Uterus (tissue), 2 donors: ENCODE measurements around the gene ARSD.

Experiments
- CTCF ChIP-seq, 4 experiments: fragments of 200-600 bp in 2 of 4; fragments of 450-650 bp in 2 of 4; sonication (generic) in 2 of 4; IDR thresholded peaks; one replicate each; pipeline ENCODE4 v1.5.1; 2016 to 2019; ENCODE audit warnings: antibody characterized with exemption in 4 of 4, mild to moderate bottlenecking in 2 of 4, moderate library complexity in 1 of 4
- POLR2A ChIP-seq, 2 donors: fragments of 450-650 bp; IDR thresholded peaks; one replicate each; pipeline ENCODE4 v1.6.1; 2016; ENCODE audit warnings: antibody characterized with exemption in 2 of 2, mild to moderate bottlenecking in 1 of 2, moderate library complexity in 1 of 2

- TF ChIP-seq CTCF (IDR thresholded peaks at IDR 0.05) (no peak), POLR2A (IDR thresholded peaks at IDR 0.05) (no peak)
Measured at GRCh38 chrX:2898846-2899512, 30.2 kb downstream of the ARSD start.
